HepG2 (cell line): ENCODE measurements around the gene OTULINL. TPM values are rescaled to one million over a fixed set of nuclear protein-coding genes. Genes with fewer than 3 reads are reported as not detected.

Source experiments
- AHDC1 ChIP-seq: sonication (generic); formaldehyde crosslinking; IDR thresholded peaks from 2 replicates; pipeline ENCODE4 v1.5.1; 2020; ENCODE audit warnings: mild to moderate bottlenecking, missing genetic modification reagents, borderline replicate concordance
- FOSL2 ChIP-seq: sonication (generic); formaldehyde crosslinking; IDR thresholded peaks from 2 replicates; pipeline ENCODE4 v1.4.0; 2020; ENCODE audit warnings: missing genetic modification reagents
- HES4 ChIP-seq: sonication (generic); formaldehyde crosslinking; IDR thresholded peaks from 2 replicates; pipeline ENCODE4 v1.9.0; 2021; ENCODE audit warnings: mild to moderate bottlenecking, missing genetic modification reagents, borderline replicate concordance
- HNF1A ChIP-seq, 2 experiments: sonication (generic) in 1 of 2; formaldehyde crosslinking in 1 of 2; IDR thresholded peaks; 2 replicates each; pipeline versions ENCODE4 v1.4.0 to v1.6.1; 2016 to 2020; ENCODE audit warnings: borderline replicate concordance in 1 of 2, low read depth in 1 of 2, mild to moderate bottlenecking in 1 of 2, missing genetic modification reagents in 1 of 2
- MTA1 ChIP-seq: sonication (generic); formaldehyde crosslinking; IDR thresholded peaks from 2 replicates; pipeline ENCODE4 v1.4.0; 2020; ENCODE audit warnings: missing genetic modification reagents, mild to moderate bottlenecking, borderline replicate concordance
- NONO ChIP-seq, 2 experiments: fragments of 450-650 bp in 1 of 2; sonication (generic) in 1 of 2; formaldehyde crosslinking in 1 of 2; IDR thresholded peaks in 1 of 2; conservative IDR thresholded peaks in 1 of 2; 2 replicates each; pipeline versions ENCODE4 v1.6.1 to v1.8.0; 2017 to 2022; ENCODE audit warnings: mild to moderate bottlenecking in 1 of 2, missing genetic modification reagents in 1 of 2, moderate library complexity in 1 of 2
- RNF219 ChIP-seq: sonication (generic); formaldehyde crosslinking; IDR thresholded peaks from 2 replicates; pipeline ENCODE4 v1.5.0; 2020; ENCODE audit warnings: mild to moderate bottlenecking, missing genetic modification reagents
- ZNF281 ChIP-seq: sonication (generic); formaldehyde crosslinking; IDR thresholded peaks from 2 replicates; pipeline ENCODE4 v1.4.0; 2020; ENCODE audit warnings: missing genetic modification reagents, borderline replicate concordance
- ZNF577 ChIP-seq: sonication (generic); formaldehyde crosslinking; IDR thresholded peaks from 2 replicates; pipeline ENCODE4 v1.4.0; 2020; ENCODE audit warnings: mild to moderate bottlenecking, low read depth, missing genetic modification reagents, borderline replicate concordance
- ZNF792 ChIP-seq: IDR thresholded peaks from 2 replicates; pipeline ENCODE4 v1.6.1; 2016
- ZNF879 ChIP-seq: sonication (generic); formaldehyde crosslinking; IDR thresholded peaks from 2 replicates; pipeline ENCODE4 v1.8.1; 2023; ENCODE audit warnings: missing genetic modification reagents
- polyA plus RNA-seq, 8 experiments: library from polyadenylated mRNA; depleted of rRNA in 3 of 8; stranded (reverse) in 7 of 8; unstranded in 1 of 8; fragments of >200 nt; fragmentation: Illumina TruSeq in 4 of 8; extraction: Trizol in 4 of 8; gene quantifications; 2 replicates each; pipeline versions ENCODE4 v1.2.1 to v1.2.3, GENCODE V29; 2011 to 2016; ENCODE audit warnings: low read depth in 4 of 8, missing spikeins in 1 of 8, mixed read lengths in 1 of 8; ENCODE audit not compliant: insufficient read depth in 1 of 8
- total RNA-seq, 5 experiments: library from RNA; depleted of rRNA; stranded (reverse); fragments of >200 nt; fragmentation: Illumina TruSeq; extraction: Trizol; gene quantifications; 2 replicates each; pipeline ENCODE4 v1.2.3, GENCODE V29; 2016; ENCODE audit warnings: low read depth in 1 of 5

OTULINL gene
- total and polyA plus RNA-seq, 2 of the 13 experiments (the other 11 are each of a cell fraction or from before 2014, with no cell fraction given): 0.04 to 0.40 TPM

- TF ChIP-seq RNF219 (CRISPR knock-in tag) (no peak), ZNF792 (peak; percentile 73; the same call in 1 of the 2 replicates), HNF1A (IDR thresholded peaks at IDR 0.05; ENCODE audit: low read depth) (no peak), HNF1A (CRISPR knock-in tag; IDR thresholded peaks at IDR 0.05; ENCODE audit: borderline replicate concordance) (peak; percentile 19; the same call in 1 of the 2 replicates), AHDC1 (peak; percentile 67; the same call in 1 of the 2 replicates), FOSL2 (CRISPR knock-in tag) (peak; percentile 96), HES4 (CRISPR knock-in tag) (no peak), ZNF577 (no peak), ZNF281 (peak; percentile 43; the same call in 1 of the 2 replicates), ZNF879 (no peak), MTA1 (CRISPR knock-in tag) (no peak), NONO (IDR thresholded peaks at IDR 0.05) (no peak), NONO (CRISPR knock-in tag; conservative IDR thresholded peaks at IDR 0.05) (no peak)
These were observed 11.5 kb upstream of the OTULINL start (continued) for GRCh38 chr5:14569948-14570691.
